HepG2 (cell line): Measurements from ENCODE around the gene RHEBL1. TPM values are rescaled to one million over a fixed set of nuclear protein-coding genes. Genes with fewer than 3 reads are reported as not detected.

Experiments used
- AGO1 ChIP-seq: fragments of 200-400 bp; formaldehyde crosslinking; IDR thresholded peaks from 2 replicates; pipeline ENCODE4 v1.6.1; 2017; ENCODE audit warnings: mild to moderate bottlenecking, low read depth, low read length, moderate library complexity; ENCODE audit not compliant: poor library complexity, severe bottlenecking
- AHDC1 ChIP-seq: sonication (generic); formaldehyde crosslinking; IDR thresholded peaks from 2 replicates; pipeline ENCODE4 v1.5.1; 2020; ENCODE audit warnings: mild to moderate bottlenecking, missing genetic modification reagents, borderline replicate concordance
- BRF2 ChIP-seq: sonication (generic); formaldehyde crosslinking; IDR thresholded peaks from 2 replicates; pipeline ENCODE4 v1.8.1; 2022; ENCODE audit warnings: mild to moderate bottlenecking, missing genetic modification reagents
- HES4 ChIP-seq: sonication (generic); formaldehyde crosslinking; IDR thresholded peaks from 2 replicates; pipeline ENCODE4 v1.9.0; 2021; ENCODE audit warnings: mild to moderate bottlenecking, missing genetic modification reagents, borderline replicate concordance
- THAP11 ChIP-seq: IDR thresholded peaks from 2 replicates; pipeline ENCODE4 v1.6.1; 2016; ENCODE audit warnings: missing biosample characterization, missing genetic modification reagents
- TRIM24 ChIP-seq: sonication (generic); formaldehyde crosslinking; IDR thresholded peaks from 2 replicates; pipeline ENCODE4 v1.8.0; 2022; ENCODE audit warnings: mild to moderate bottlenecking, missing genetic modification reagents
- ZNF362 ChIP-seq: sonication (generic); formaldehyde crosslinking; IDR thresholded peaks from 2 replicates; pipeline ENCODE4 v1.4.0; 2020; ENCODE audit warnings: missing genetic modification reagents, mild to moderate bottlenecking, borderline replicate concordance
- ZNF646 ChIP-seq: sonication (generic); formaldehyde crosslinking; IDR thresholded peaks from 2 replicates; pipeline ENCODE4 v1.9.0; 2021; ENCODE audit warnings: mild to moderate bottlenecking, missing genetic modification reagents
- polyA plus RNA-seq, 8 experiments: library from polyadenylated mRNA; depleted of rRNA in 3 of 8; stranded (reverse) in 7 of 8; unstranded in 1 of 8; fragments of >200 nt; fragmentation: Illumina TruSeq in 4 of 8; extraction: Trizol in 4 of 8; gene quantifications; 2 replicates each; pipeline versions ENCODE4 v1.2.1 to v1.2.3, GENCODE V29; 2011 to 2016; ENCODE audit warnings: low read depth in 4 of 8, missing spikeins in 1 of 8, mixed read lengths in 1 of 8; ENCODE audit not compliant: insufficient read depth in 1 of 8
- total RNA-seq, 5 experiments: library from RNA; depleted of rRNA; stranded (reverse); fragments of >200 nt; fragmentation: Illumina TruSeq; extraction: Trizol; gene quantifications; 2 replicates each; pipeline ENCODE4 v1.2.3, GENCODE V29; 2016; ENCODE audit warnings: low read depth in 1 of 5

RHEBL1 gene
- total and polyA plus RNA-seq, 2 of the 13 experiments (the other 11 are each of a cell fraction or from before 2014, with no cell fraction given): 1.4 to 2.5 TPM

- TF ChIP-seq TRIM24 (CRISPR knock-in tag) (no peak), AGO1 (peak; percentile 74), HES4 (peak; percentile 83), BRF2 (0 out of 2 replicates have a peak, but pooled peaks have one; percentile 9), ZNF646 (CRISPR knock-in tag) (no peak), AHDC1 (CRISPR knock-in tag) (peak; percentile 57; the same call in 1 of the 2 replicates), THAP11 (CRISPR knock-in tag) (peak; percentile 97), ZNF362 (peak; percentile 58; the same call in 1 of the 2 replicates)
Measured at GRCh38 chr12:49060237-49061156, 9.3 kb downstream of the RHEBL1 start, which contains the start of gene KMT2D (continued).
